Common myeloid progenitor, CD34-positive (primary cell): ENCODE results near the gene UTP14A.

ENCODE experiments used
- CTCF ChIA-PET: fragments of 350-600 bp; sonication (Branson Sonifier 250); formaldehyde crosslinking; loops from one replicate; lab custom pipeline; 2021; ENCODE audit warnings: antibody characterized with exemption; lab: Charles Lee
- POLR2A ChIA-PET: fragments of 350-600 bp; sonication (Branson Sonifier 250); formaldehyde crosslinking; loops from one replicate; lab custom pipeline; 2021; ENCODE audit warnings: antibody characterized with exemption; lab: Charles Lee
- DNase-seq, 3 donors: peaks; one replicate each; pipeline versions ENCODE4 v3.0.0 to v3.0.0-alpha.2; 2013
- H3K27ac ChIP-seq, 2 experiments: 1 replicate in 1 of 2; 2 replicates in 1 of 2; pipeline ENCODE4 v1.7.0; 2013; ENCODE audit warnings: inconsistent platforms in 2 of 2, low read length in 2 of 2, mild to moderate bottlenecking in 2 of 2, low read depth in 1 of 2, moderate library complexity in 1 of 2; ENCODE audit not compliant: severe bottlenecking in 2 of 2, insufficient read depth in 1 of 2, poor library complexity in 1 of 2
- H3K27me3 ChIP-seq, 5 experiments: replicated peaks in 2 of 5; 1 replicate in 3 of 5; 2 replicates in 2 of 5; pipeline versions ENCODE4 v1.6.1 to v1.7.0; 2013; ENCODE audit warnings: low read length in 4 of 5, mild to moderate bottlenecking in 2 of 5, moderate library complexity in 2 of 5, inconsistent platforms in 1 of 5; ENCODE audit not compliant: insufficient read depth in 5 of 5, control insufficient read depth in 4 of 5
- H3K36me3 ChIP-seq, 4 experiments: 1 replicate in 2 of 4; 2 replicates in 2 of 4; pipeline versions ENCODE4 v1.6.1 to v1.7.0; 2013; ENCODE audit warnings: low read length in 3 of 4, control low read depth in 1 of 4, mild to moderate bottlenecking in 1 of 4; ENCODE audit not compliant: control insufficient read depth in 4 of 4, insufficient read depth in 4 of 4
- H3K4me1 ChIP-seq, 4 experiments: 1 replicate in 3 of 4; 2 replicates in 1 of 4; pipeline versions ENCODE4 v1.6.1 to v1.7.1; 2013; ENCODE audit warnings: low read length in 3 of 4, mild to moderate bottlenecking in 3 of 4, control low read depth in 1 of 4, inconsistent platforms in 1 of 4, moderate library complexity in 1 of 4; ENCODE audit not compliant: control insufficient read depth in 4 of 4, insufficient read depth in 4 of 4; ENCODE audit errors: control extremely low read depth in 1 of 4
- H3K4me3 ChIP-seq, 7 experiments: 1 replicate in 4 of 7; 2 replicates in 3 of 7; pipeline versions ENCODE4 v1.5.1 to v1.7.0; 2013; ENCODE audit warnings: mild to moderate bottlenecking in 7 of 7, low read length in 6 of 7, moderate library complexity in 6 of 7, inconsistent platforms in 2 of 7, low read depth in 2 of 7, control low read depth in 1 of 7; ENCODE audit not compliant: insufficient read depth in 4 of 7, control insufficient read depth in 1 of 7; ENCODE audit errors: extremely low read depth in 1 of 7
- H3K9me3 ChIP-seq, 5 experiments: 1 replicate in 4 of 5; 2 replicates in 1 of 5; pipeline versions ENCODE4 v1.6.1 to v1.7.1; 2013; ENCODE audit warnings: low read length in 4 of 5, mild to moderate bottlenecking in 2 of 5, inconsistent platforms in 1 of 5, low read depth in 1 of 5, moderate library complexity in 1 of 5; ENCODE audit not compliant: control insufficient read depth in 4 of 5, insufficient read depth in 2 of 5; ENCODE audit errors: control extremely low read depth in 1 of 5
- WGBS: methylation state at CpG from one replicate; pipeline ENCODE4 v1.1.5; 2013; ENCODE audit not compliant: insufficient coverage; 5-methylcytosine and 5-hydroxymethylcytosine counted together

Gene UTP14A

GRCh38 chrX:129877401-129877800 lies 28.6 kb upstream of the UTP14A start:
- H3K4me1 ChIP-seq, result peaks cover 0 to 4% (median 0%) of the 10 kb centered on the region in 4 experiments
- no peaks in the 10 kb centered on the region for H3K27me3 ChIP-seq
- ChIA-PET POLR2A (interaction anchor here (0.6 kb wide), 1 partner anchor 8 kb away, joined by 4 read pairs; no protein-coding TSS in a partner anchor), CTCF (no interaction called here)
- no peak overlapping the region for H3K27ac ChIP-seq
- H3K4me3 ChIP-seq, result no peak overlapping the region
- WGBS, result 95% methylated on average over 5 of the region's 5 CpGs
- H3K9me3 ChIP-seq, result peaks cover 0 to 3% (median 0%) of the 10 kb centered on the region in 5 experiments
- peak in 2 of 3 donors; percentile 15 to 25 for DNase-seq
- H3K36me3 ChIP-seq, result no peaks in the 10 kb centered on the region

- CTCF ChIA-PET, result no interaction called here
- no peaks in the 10 kb centered on the region for H3K36me3 ChIP-seq
- DNase-seq, result no peak
- POLR2A ChIA-PET, result interaction anchor here (0.5 kb wide), 1 partner anchor 53 kb away, joined by 3 read pairs; no protein-coding TSS in a partner anchor
- no peak overlapping the region for H3K4me3 ChIP-seq
- no peaks in the 10 kb centered on the region for H3K9me3 ChIP-seq
- H3K27me3 ChIP-seq, result no peaks in the 10 kb centered on the region
- 81% methylated on average over 5 of the region's 6 CpGs for WGBS
- no peaks in the 10 kb centered on the region for H3K4me1 ChIP-seq
- no peak overlapping the region for H3K27ac ChIP-seq
Measured at GRCh38 chrX:129900054-129900453, 5.9 kb upstream of the UTP14A start.

- DNase-seq, result no peak
- ChIA-PET CTCF (no interaction called here), POLR2A (no interaction called here)
- Histone ChIP-seq H3K27ac (no peak overlapping the region), H3K4me1 (peaks cover 4 to 7% (median 6%) of the 10 kb centered on the region in 4 experiments), H3K9me3 (no peaks in the 10 kb centered on the region), H3K27me3 (no peaks in the 10 kb centered on the region), H3K36me3 (peaks cover 0 to 34% (median 20%) of the 10 kb centered on the region in 4 experiments), H3K4me3 (no peak overlapping the region)
- WGBS, result no CpG with 5 or more reads among the region's 2 CpGs
Measured at GRCh38 chrX:129908636-129909035, 2.7 kb downstream of the UTP14A start.

- peak; percentile 75 to 87 (median 77) for DNase-seq
- H3K4me1 ChIP-seq, result no peaks in the 10 kb centered on the region
- no peaks in the 10 kb centered on the region for H3K27me3 ChIP-seq
- ChIA-PET POLR2A (interaction anchor here (0.8 kb wide), 1 partner anchor 60 kb away, joined by 3 read pairs; no protein-coding TSS in a partner anchor), CTCF (interaction anchor here (0.6 to 6.5 kb wide), 23 partner anchors 13 to 329 kb away, joined by 3 to 108 read pairs (median 4); partner anchors contain the start of gene UTP14A)
- 21% methylated on average over 10 of the region's 15 CpGs for WGBS
- no peak overlapping the region for H3K27ac ChIP-seq
- H3K4me3 ChIP-seq, result no peak overlapping the region
- H3K36me3 ChIP-seq, result peaks cover 2 to 52% (median 26%) of the 10 kb centered on the region in 4 experiments
- no peaks in the 10 kb centered on the region for H3K9me3 ChIP-seq
Measured at GRCh38 chrX:129925305-129926092, 19.5 kb downstream of the UTP14A start.

GRCh38 chrX:129930941-129931410 lies 25.0 kb downstream of the UTP14A start:
- CTCF ChIA-PET, result interaction anchor here (1.0 to 2.1 kb wide), 3 partner anchors 26 to 129 kb away, joined by 3 to 9 read pairs (median 6); no protein-coding TSS in a partner anchor
- peak overlapping the region; percentile 47 to 72 for H3K27ac ChIP-seq
- peak in 1 of 3 donors; percentile 47 for DNase-seq

GRCh38 chrX:129931411-129932015 lies 25.5 kb downstream of the UTP14A start:
- Histone ChIP-seq H3K27me3 (peaks cover 0 to 5% (median 0%) of the 10 kb centered on the region in 5 experiments), H3K4me3 (peak overlapping the region; percentile 48 to 82 (median 66)), H3K36me3 (peaks cover 0 to 18% (median 8%) of the 10 kb centered on the region in 4 experiments), H3K4me1 (peaks cover 0 to 8% (median 3%) of the 10 kb centered on the region in 4 experiments), H3K27ac (peak overlapping the region; percentile 47 to 72), H3K9me3 (no peaks in the 10 kb centered on the region)
- POLR2A ChIA-PET, result interaction anchor here (0.7 to 1.1 kb wide), 3 partner anchors 51 to 92 kb away, joined by 4 to 7 read pairs (median 5); partner anchors contain the start of gene BCORL1
- DNase-seq, result peak; percentile 86 to 93 (median 92)
- WGBS, result 41% methylated on average over 31 of the region's 41 CpGs
- CTCF ChIA-PET, result interaction anchor here (1.0 to 2.1 kb wide), 2 partner anchors 25 to 96 kb away, joined by 3 to 9 read pairs; no protein-coding TSS in a partner anchor

More at GRCh38 chrX:129930941-129931410, 25.0 kb downstream of the UTP14A start:
- Histone ChIP-seq H3K4me1 (peaks cover 0 to 8% (median 3%) of the 10 kb centered on the region in 4 experiments), H3K36me3 (peaks cover 0 to 23% (median 8%) of the 10 kb centered on the region in 4 experiments), H3K27me3 (peaks cover 0 to 5% (median 0%) of the 10 kb centered on the region in 5 experiments), H3K9me3 (no peaks in the 10 kb centered on the region), H3K4me3 (peak overlapping the region in 6 of 7 experiments; percentile 51 to 82 (median 67))
- WGBS, result 43% methylated on average over 10 of the region's 13 CpGs
- POLR2A ChIA-PET, result interaction anchor here (0.7 to 1.1 kb wide), 3 partner anchors 52 to 93 kb away, joined by 4 to 7 read pairs (median 5); partner anchors contain the start of gene BCORL1
